HG03196 (cell line): ENCODE measurements around the gene DLG1.

Experiments used
- ATAC-seq: cut with Tn5 transposase; IDR thresholded peaks from one replicate; pipeline ENCODE4 v1.9.1; 2021; ENCODE audit not compliant: unreplicated experiment

The DLG1 gene

GRCh38 chr3:197298341-197298944, at the start of gene DLG1:
DLG1 (minus strand) TSS chr3:197298612; CDS start chr3:197297204, 1,408 bp downstream.
- peak; percentile 57 for ATAC-seq

DNA sequence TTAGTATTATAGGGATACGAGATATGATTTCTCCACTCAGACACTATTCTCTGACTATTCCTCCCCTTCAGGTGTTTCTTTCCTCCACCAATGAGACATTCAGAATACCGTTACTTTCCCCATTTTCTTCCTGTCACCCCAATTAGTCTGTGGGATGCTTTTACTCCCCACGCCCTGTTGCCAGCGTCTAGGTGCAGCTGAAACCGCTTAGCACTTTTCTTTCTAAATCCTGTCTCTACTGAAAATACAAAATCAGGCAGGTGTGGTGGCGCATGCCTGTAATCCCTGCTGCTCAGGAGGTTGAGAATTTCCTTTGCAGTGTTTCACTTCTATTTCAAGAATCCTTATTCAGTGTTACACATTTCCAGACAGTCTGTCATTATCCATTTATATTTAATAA, 49.6 kb upstream of the DLG1 start:
- ATAC-seq: no peak

GRCh38 chr3:197345390-197345789, 47.0 kb upstream of the DLG1 start:
- no peak for ATAC-seq

GRCh38 chr3:197344582-197345318, 46.3 kb upstream of the DLG1 start:
- ATAC-seq: no peak

GRCh38 chr3:197343656-197344408, 45.4 kb upstream of the DLG1 start:
- ATAC-seq: no peak

DNA sequence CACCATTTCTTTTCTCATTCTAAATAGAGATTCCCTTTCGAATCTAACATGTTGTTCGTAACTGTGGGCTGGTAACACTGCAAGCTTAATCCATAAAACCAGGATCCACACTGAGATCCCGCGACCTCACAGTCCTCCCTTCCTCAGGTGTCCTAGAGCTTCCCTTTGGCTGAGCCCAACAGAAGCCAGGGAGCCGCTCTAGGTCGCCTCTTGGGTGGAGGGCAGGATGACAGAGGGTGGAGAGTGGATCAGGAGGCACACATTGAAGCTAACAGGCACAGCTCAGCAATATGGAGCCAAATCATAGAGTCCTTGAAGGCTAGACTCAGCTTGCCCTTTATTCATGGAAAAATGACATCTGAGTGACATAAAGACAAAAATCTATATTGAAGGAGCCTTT, 44.7 kb upstream of the DLG1 start:
- no peak for ATAC-seq

DNA sequence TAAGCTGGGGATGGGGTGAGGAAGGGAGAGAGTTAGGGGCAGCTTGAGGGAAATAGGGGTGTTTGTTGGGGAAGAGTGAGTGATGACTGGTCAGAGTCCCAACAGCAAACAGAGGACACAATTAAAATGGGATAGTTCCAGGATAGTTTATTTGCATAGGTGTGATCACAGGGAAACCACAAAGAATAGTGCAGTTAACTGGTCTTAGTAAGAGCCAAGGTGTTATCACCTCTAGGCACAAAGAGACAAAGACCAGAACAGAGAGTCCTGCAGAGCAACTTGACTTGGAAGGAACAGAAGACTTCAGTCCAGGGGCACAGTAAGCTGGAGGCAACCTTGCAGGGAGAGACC, 42.1 kb upstream of the DLG1 start:
- no peak for ATAC-seq

DNA sequence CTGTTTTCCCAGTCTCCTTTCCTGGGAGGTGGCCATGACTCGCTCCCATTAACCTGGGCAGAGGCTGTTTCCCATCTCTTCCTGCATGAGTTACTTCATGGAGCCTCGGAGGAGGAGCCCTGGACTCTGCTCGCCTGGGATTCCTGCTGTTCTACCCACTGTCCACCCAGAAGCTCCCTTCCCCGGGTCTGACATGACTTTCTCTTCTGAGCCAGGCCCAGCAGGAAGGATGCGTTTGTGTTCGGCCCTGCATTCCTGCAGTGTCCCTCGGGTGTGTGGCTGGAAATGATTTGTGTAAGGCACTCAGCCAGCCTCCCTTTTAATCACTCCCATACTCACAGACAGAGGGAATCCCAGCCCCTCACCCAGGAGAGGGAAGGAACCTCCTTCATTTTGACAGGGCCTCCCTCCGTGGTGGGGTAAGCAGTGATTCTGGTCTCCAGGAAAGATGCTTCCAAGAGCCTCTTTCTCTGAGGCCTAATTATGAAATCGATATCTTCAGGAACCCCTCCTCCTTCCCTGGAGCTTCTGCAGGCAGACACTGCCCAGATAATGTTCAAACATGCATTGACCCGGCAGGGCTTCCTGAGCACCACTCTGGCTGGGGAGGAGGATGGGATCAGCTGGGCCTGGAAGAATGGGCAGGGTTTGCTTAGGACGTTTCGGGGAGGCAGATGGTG, 41.6 kb upstream of the DLG1 start:
- ATAC-seq: no peak

DNA sequence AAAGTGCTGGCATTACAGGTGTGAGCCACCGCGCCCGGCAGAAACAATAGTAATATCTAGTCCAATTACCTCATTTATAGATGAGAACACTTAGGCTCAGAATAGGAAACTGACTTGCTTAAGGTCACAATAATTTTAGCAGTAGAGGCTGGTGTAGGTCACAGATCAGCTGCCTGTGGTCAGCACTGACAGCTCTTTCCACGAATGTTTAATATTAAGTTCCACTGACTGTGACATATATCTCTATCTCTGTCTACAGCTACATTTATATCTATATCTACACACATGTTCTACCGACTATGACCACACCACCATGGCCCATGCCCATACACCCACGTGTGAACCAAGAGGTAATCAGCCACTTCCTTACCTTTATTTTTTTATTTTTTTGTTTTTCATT, 40.2 kb upstream of the DLG1 start:
- no peak for ATAC-seq

- no peak for ATAC-seq
Measured at GRCh38 chr3:197337656-197338055, 39.2 kb upstream of the DLG1 start.

GRCh38 chr3:197337214-197337613, 38.8 kb upstream of the DLG1 start:
- ATAC-seq: no peak

DNA sequence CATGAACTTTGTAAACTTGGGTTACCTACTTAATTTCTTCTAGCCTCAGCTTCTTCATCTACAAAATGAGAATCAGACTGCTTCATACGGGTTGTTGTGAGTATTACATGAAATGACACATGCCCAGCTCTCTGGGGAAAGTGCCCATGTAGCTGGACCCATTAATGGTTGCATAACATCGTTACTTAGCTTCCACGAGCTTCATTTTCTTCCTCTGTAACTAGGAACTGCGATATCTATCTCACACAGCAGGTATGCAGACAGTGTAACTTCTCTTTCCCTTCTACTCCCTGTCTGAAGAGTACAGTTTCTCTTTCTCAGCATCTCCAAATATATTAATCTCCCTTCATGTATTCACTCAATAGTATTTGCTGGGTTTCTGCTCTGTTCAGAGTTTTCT, 37.9 kb upstream of the DLG1 start:
- ATAC-seq: no peak

GRCh38 chr3:197335428-197336132, 37.2 kb upstream of the DLG1 start:
- ATAC-seq: no peak

GRCh38 chr3:197333901-197334639, 35.7 kb upstream of the DLG1 start:
- no peak for ATAC-seq

DNA sequence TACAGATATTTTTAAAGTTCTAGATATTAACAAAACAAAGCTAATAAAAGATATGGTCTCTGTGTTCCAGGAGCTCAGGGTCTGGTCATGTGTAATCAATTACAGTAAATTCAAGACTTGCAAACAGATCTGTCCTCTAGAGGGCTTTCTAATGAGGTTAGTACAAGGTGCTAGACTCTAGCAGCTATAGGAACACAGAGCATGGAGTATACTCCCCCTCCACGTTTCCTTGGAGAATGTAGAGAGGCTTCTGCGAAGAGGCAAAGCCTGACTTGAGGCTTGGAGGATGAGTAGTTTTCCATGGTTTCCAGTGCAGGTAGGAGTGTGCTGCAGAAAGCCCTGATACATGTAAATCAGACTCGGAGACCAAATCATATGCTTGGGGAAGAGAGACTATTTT, 32.7 kb upstream of the DLG1 start:
- no peak for ATAC-seq

- ATAC-seq: no peak
Measured at GRCh38 chr3:197329382-197329781, 31.0 kb upstream of the DLG1 start.

- ATAC-seq: no peak
Measured at GRCh38 chr3:197328198-197328597, 29.8 kb upstream of the DLG1 start.

- no peak for ATAC-seq
Measured at GRCh38 chr3:197327701-197328100, 29.3 kb upstream of the DLG1 start.

GRCh38 chr3:197325773-197326172, 27.4 kb upstream of the DLG1 start:
- ATAC-seq: no peak

GRCh38 chr3:197322149-197322548, 23.7 kb upstream of the DLG1 start:
- ATAC-seq: no peak
